HTR-8/SVneo (cell line): ENCODE data around the gene URB2.

Source experiments
- DNase-seq: peaks from one replicate; pipeline ENCODE4 v3.0.0; 2011; ENCODE audit warnings: low spot score, mixed read lengths; ENCODE audit not compliant: insufficient read length
- FAIRE-seq: peaks from 2 replicates; lab custom pipeline; 2011; peaks lifted over from hg19 to GRCh38; lab: Jason Lieb, UNC

Gene URB2

GRCh38 chr1:229642376-229642775, 16.3 kb downstream of the URB2 start:
- DNase-seq (no peak), FAIRE-seq (no peak)

DNA sequence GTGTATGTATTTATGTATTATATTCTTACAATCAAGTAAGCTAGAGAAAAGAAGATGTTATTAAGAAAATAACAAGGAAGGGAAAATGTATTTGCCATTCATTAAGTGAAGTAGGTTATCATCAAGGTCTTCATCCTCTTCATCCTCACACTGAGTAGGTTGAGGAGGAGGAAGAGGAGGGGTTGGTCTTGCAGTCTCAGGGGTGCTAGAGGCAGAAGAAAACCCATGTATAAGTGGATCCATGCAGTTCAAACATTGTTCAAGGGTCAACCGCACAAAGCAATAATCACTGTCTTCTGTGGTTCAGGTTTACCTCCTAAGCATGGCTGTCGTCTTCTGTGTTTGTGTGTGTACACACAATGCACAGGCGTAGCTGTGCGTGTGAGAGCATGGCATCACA, 16.9 kb downstream of the URB2 start:
- FAIRE-seq (peak; percentile 9), DNase-seq (no peak)

GRCh38 chr1:229643996-229644745, 18.1 kb downstream of the URB2 start:
- no peak for FAIRE-seq
- DNase-seq: no peak

DNA sequence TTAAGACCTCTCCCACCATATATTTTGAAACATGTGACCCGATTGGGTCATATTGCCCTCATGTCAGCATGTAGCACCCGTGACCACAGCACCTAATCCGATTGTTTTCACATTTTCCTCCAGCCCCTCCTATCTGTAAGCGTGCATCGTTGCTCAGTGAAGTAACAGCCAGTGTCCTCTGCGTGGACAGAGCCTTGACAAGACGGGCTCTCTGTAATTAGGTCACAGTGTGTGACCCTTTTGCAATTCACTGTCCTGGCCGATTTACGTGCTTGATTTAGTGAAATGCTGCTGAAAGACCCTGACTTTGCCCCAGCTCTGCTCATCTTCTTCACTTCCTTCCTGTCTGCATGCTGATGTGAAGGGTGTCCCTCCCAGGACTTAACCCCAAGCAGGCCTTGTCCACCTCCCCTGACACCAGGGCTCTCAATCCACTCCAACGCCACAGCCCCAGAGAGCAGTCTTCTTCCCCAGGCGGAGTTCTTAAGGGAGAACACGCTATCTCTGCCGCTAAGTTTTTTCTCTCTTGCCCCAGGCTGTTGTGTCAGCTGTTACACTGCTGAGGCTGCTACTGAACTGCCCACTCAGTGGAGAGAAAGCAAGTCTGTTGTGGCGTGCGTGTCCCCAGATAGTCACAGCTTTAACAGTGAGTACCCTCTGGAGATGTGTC, 19.4 kb downstream of the URB2 start:
- no peak for FAIRE-seq
- DNase-seq: no peak

DNA sequence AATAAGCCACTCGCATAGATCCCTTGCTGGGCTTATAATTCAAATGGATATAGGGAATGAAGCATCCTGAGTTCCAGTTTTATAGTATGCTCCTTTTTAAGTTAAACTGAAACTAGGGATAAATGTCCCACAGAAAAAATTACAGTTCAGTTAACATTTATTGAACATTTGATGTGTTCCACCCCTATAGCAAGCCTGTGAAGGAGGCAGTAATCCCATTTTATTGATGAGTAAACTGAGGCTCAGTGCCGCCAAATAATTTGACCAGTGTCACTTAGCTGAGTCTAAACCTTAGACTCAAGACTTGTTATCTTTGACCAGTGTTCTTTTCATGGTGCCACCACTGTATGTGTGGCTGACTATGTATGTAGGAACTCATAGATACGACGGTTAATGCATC, 22.4 kb downstream of the URB2 start:
- FAIRE-seq (no peak), DNase-seq (no peak)

GRCh38 chr1:229650045-229650444, 24.0 kb downstream of the URB2 start:
- FAIRE-seq: no peak

GRCh38 chr1:229651546-229651945, 25.5 kb downstream of the URB2 start:
- no peak for FAIRE-seq
- DNase-seq: no peak

More at GRCh38 chr1:229650045-229650444, 24.0 kb downstream of the URB2 start:
- DNase-seq: no peak

- FAIRE-seq: no peak
- DNase-seq: no peak
Measured at GRCh38 chr1:229653420-229653819, 27.4 kb downstream of the URB2 start.

GRCh38 chr1:229655781-229656180, 29.7 kb downstream of the URB2 start:
- DNase-seq: no peak
- no peak for FAIRE-seq

GRCh38 chr1:229657993-229658755, 32.1 kb downstream of the URB2 start:
- FAIRE-seq (no peak), DNase-seq (no peak)

DNA sequence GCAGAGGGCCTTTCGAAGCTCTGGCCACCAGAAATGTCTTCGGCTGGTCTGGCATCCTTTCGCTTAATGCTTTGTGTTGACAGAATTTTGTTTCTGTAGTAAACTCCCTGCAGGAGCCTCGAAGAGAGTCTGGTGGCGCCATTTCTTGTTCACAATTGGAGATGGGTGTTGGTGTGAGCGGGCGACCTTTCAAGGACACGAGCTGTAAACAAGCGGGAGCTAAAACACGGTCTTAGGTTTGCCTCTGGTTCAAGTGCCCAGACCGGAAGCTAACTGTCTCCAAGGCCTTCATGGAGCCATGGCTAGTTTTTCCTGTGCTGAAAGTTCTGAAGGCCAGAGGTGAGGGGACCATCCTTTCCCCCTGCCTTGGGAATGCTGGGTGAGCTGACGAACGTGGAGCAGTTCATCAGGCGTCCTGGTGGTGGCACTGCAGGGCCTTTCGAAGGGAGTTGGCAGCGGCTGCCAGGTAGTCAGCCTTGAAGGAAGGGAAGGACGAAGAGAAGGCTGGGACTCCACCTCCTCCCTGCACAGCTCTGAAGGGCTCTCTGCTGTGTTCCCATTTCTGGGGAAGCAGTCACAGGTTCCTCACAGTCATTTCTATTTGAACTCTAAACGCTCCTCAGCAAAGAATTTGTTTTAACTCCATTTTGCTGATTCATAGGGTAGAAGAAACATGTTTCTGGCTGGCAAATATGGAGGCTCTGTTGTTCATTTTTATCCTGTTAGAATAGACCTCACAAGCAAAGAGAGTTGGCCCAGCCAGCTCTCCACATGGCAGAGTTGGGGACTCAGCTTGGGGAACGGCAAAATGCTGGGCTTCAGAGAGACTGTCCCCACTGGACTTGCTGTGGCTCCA, 35.2 kb downstream of the URB2 start:
- DNase-seq (peak; percentile 85), FAIRE-seq (no peak)

GRCh38 chr1:229661897-229662296, 35.9 kb downstream of the URB2 start:
- no peak for DNase-seq
- no peak for FAIRE-seq

DNA sequence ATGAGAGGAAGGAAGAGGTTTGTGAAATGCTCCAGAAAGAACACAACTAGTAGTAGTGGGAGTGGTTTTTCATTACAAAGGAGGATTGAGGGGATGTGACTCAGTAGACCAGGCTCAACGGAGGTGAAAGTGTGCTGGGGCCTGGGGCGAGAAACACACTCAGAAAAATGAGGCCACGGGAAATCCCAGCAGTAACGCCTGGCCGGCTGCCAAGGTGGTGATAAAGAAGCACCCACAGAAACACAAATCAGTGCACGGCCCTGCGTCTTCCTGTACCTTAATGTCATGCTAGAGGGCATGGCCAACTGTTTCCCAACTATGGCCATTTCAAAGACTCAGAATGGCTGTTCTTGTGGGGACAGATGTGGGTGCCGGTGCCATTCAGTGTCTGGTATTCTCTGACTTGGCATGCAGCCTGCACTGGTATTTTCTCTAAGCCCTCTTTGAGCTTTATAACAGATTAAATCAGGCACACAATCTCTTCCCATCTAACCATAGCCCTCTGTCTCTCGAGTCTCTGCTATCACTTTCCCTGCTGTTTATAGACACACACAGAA, 38.2 kb downstream of the URB2 start:
- DNase-seq (peak; percentile 20), FAIRE-seq (no peak)

DNA sequence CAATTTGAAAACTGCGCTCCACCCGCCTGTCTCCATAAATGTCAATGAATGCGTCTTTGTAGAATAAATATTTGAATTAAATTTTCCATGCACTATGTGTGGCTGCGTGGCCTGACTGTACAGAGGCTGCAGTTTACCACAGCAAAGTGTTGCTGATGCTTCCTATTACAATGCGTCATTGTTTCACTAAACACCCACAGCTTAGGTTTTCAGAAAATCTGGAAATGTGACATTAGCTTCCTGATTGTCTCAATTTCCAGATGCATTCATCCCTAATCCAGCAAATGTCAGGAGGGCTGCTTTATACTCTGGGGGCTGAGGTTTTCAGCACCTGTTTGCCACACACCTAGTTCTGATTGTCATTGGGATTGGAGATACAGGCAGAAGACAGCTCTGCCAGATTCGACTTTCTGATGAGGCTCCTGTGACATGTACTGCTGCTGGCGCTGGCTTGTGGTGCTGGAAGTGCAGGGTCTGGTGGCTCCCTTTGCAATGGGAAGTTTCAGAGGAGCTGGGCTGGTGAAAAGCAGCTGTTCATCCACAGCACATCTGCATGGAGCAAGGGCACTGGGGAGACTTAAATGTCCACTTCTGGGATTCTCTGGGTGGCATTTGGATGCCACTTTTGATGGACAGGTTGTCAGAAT, 40.0 kb downstream of the URB2 start:
- FAIRE-seq (no peak), DNase-seq (no peak)

GRCh38 chr1:229666585-229666984, 40.5 kb downstream of the URB2 start:
- FAIRE-seq (no peak), DNase-seq (no peak)

- DNase-seq (no peak), FAIRE-seq (no peak)
Measured at GRCh38 chr1:229669333-229669732, 43.3 kb downstream of the URB2 start.

GRCh38 chr1:229671310-229671709, 45.3 kb downstream of the URB2 start:
- DNase-seq (no peak), FAIRE-seq (no peak)

GRCh38 chr1:229672246-229672645, 46.2 kb downstream of the URB2 start:
- FAIRE-seq (no peak), DNase-seq (no peak)

- no peak for DNase-seq
- peak; percentile 36 for FAIRE-seq
Measured at GRCh38 chr1:229674042-229674441, 48.0 kb downstream of the URB2 start.
